ENCODE data around the gene RLN2.
A peak's percentile ranks its signal among the peaks of the same experiment; 100 is the strongest.

RLN2 gene

GRCh38 chr9:5269249-5269715 is 35.2 kb downstream of the RLN2 start:
- DNase-seq (ENCODE audit: low spot score), result peak; percentile 40

GRCh38 chr9:5265939-5266338 is 38.6 kb downstream of the RLN2 start:
- DNase-seq (ENCODE audit: low spot score), result no peak

- no peak for DNase-seq (ENCODE audit: low spot score)
These were observed 40.3 kb downstream of the RLN2 start for GRCh38 chr9:5264219-5264595.

GRCh38 chr9:5263351-5264218 is 40.9 kb downstream of the RLN2 start:
- DNase-seq (ENCODE audit: low spot score), result no peak

Measured in AG08395 (cell line).